Activated CD4-positive, CD25-positive, alpha-beta regulatory T cell (primary cell): Measurements from ENCODE around the gene ERBB3.

Experiments
- DNase-seq, 4 experiments: peaks; one replicate each; lab custom pipeline; 2025; lab: John Stamatoyannopoulos, UW

Gene ERBB3

GRCh38 chr12:56080556-56081138 lies 682 bp downstream of the ERBB3 start:
- DNase-seq: no peak

- no peak for DNase-seq
These were observed 1.7 kb downstream of the ERBB3 start for GRCh38 chr12:56081393-56082347.

- no peak for DNase-seq
These were observed 2.4 kb downstream of the ERBB3 start for GRCh38 chr12:56082382-56082781.

- no peak for DNase-seq
These were observed 3.0 kb downstream of the ERBB3 start for GRCh38 chr12:56082967-56083366.

GRCh38 chr12:56084958-56085543 lies 5.1 kb downstream of the ERBB3 start:
- no peak for DNase-seq

- DNase-seq: no peak
These were observed 6.1 kb downstream of the ERBB3 start for GRCh38 chr12:56086096-56086495.

- no peak for DNase-seq
These were observed 6.6 kb downstream of the ERBB3 start for GRCh38 chr12:56086608-56087007.

GRCh38 chr12:56087220-56087619 lies 7.3 kb downstream of the ERBB3 start:
- DNase-seq: no peak

- DNase-seq: no peak
These were observed 17.8 kb downstream of the ERBB3 start for GRCh38 chr12:56097738-56098137.

GRCh38 chr12:56098592-56098991 lies 18.6 kb downstream of the ERBB3 start:
- no peak for DNase-seq

- no peak for DNase-seq
These were observed 19.8 kb downstream of the ERBB3 start for GRCh38 chr12:56099787-56100186.

GRCh38 chr12:56101045-56101444 lies 21.1 kb downstream of the ERBB3 start:
- DNase-seq: no peak

- DNase-seq: no peak
These were observed 22.7 kb downstream of the ERBB3 start for GRCh38 chr12:56102683-56103065.

- DNase-seq: no peak
These were observed 23.2 kb downstream of the ERBB3 start for GRCh38 chr12:56103066-56103711.

GRCh38 chr12:56103823-56104108 lies 23.8 kb downstream of the ERBB3 start:
- no peak for DNase-seq

GRCh38 chr12:56104109-56104814 lies 24.3 kb downstream of the ERBB3 start, which contains the start of gene PA2G4:
PA2G4 (plus strand) TSS chr12:56104559; CDS start chr12:56104738, 179 bp downstream.
- DNase-seq: peak; percentile 92 to 97 (median 94)

- DNase-seq: no peak
These were observed 25.0 kb downstream of the ERBB3 start for GRCh38 chr12:56104815-56105608.

GRCh38 chr12:56105609-56105902 lies 25.6 kb downstream of the ERBB3 start:
- DNase-seq: no peak

GRCh38 chr12:56107242-56107641 lies 27.3 kb downstream of the ERBB3 start:
- no peak for DNase-seq

GRCh38 chr12:56110571-56110970 lies 30.6 kb downstream of the ERBB3 start:
- no peak for DNase-seq

- no peak for DNase-seq
These were observed 34.1 kb downstream of the ERBB3 start for GRCh38 chr12:56114084-56114483.
